NK-92 (cell line): Measurements from ENCODE around the gene TMEM258.

Experiments used
- DNase-seq: peaks from one replicate; lab custom pipeline; 2025; ENCODE audit not compliant: unreplicated experiment; lab: John Stamatoyannopoulos, UW

Gene TMEM258

DNA sequence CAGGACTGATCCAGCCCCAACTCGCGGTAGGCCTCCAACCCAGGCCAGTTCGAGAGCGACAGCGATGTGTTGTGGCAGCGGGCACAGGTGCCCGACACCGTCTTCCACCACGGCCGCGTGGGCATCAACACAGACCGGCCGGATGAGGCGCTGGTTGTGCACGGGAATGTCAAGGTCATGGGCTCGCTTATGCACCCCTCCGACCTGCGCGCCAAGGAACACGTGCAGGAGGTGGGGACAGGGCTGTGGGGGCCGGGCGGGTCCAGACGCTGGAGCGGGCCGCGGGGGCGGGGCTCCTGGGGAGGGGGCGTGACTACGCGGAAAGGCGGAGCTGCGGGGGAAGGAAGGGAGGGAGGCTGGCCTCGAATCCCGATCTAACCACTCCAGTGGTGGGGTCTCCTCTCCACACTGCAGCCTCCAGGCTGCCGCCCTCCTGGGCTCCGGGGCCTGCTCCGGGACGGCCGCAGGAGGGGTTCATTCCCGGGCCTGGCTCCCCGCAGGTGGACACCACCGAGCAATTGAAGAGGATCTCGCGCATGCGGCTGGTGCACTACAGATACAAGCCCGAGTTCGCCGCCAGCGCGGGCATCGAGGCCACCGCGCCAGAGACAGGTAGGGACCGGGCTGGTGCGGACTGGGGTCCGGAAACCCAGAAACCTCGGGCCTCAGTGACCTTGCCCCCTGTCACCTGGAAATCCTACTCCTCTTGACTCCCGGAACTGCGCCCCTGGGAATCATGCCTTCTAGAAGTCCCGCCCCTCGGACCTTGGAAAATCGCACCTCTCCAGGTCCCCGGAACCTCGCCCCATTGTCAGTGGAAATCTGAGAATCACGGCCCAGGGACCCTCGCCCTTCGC, 14.9 kb downstream of the TMEM258 start:
- no peak for DNase-seq

DNA sequence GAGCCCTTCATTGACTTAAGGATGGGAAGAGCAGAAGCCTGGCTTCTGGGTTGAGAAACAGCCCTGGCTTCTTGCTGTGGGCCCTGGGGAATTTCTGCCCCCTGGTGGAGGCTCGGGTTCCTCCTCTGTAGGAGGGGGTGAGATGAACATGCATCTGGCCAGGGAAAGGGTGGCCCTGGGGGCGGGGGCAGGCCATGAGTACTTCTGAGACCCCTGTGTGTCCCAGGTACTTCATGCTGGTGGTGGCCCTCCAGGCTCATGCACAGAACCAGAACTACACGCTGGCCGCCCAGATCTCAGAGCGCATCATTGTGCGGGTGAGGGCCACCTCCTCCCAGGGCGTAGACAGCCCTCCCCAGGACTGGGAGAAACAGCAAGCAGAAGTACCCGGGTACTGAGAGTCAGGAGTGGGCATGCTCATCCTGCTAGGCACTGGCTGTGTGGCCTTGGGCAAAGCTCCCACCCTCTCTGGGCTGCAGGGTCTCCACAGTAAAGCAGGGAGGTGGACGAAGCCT, 15.8 kb downstream of the TMEM258 start:
- no peak for DNase-seq

DNA sequence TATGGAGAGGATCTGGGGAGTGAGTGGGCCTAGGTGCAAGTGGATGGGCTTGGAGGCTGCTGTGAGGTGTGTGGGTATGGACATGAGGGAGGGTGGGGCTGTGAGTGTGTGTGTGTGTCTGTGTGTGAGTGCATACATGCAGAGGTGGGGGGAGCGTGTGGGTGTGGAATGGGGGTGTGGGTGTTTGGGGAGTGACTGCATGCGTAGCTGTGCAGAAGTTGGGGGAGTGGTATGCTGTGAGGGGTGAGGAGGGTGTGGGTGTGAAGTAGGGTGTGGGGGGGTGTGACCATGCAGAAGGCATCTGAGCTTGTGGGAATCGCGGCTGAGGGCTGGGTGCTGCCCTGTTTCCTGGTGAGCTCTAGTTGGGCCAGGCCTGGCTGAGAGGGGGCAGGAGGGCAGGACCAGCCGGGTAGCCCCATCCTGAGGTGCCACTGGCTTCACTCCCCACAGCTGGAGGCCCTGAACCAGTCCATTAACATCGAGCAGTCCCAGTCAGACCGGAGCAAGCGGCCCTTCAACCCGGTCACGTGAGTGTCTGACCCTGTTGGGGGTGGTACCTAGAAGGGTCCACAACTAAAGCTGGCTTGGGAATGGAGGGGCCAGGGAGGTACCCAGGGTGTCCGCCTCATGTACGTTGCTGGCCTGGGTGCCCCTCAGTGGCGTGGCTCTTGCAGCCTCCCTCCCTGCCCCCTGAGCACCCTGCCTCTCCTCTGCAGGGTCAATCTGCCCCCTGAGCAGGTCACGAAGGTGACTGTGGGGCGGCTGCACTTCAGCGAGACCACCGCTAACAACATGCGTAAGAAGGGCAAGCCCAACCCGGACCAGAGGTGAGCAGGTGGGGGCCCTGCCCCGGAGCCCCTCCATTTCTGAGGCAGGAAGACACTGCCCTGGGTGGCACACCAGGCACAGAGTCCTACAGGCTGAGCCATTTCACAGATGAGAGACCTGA, 16.5 kb downstream of the TMEM258 start:
- no peak for DNase-seq

DNA sequence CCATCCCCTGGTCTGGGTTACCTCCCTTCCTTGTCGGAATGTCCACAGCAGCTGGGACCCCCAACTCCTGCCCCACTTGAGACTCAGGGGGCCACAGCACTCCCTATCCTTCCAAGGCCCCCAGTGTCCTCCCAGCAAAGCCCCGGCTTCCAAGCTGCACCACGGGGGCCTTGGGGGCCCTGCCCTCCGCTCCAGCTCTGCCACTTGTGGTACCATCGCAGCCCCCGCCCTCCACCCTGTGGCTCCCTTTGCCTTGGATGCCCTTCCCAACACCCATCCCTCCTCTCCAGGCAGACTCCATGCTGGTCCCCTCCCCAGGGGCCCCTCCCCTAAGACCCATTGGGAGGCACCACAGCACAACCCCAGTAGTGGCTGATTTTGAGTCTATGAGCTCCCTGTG, 17.3 kb downstream of the TMEM258 start:
- no peak for DNase-seq

DNA sequence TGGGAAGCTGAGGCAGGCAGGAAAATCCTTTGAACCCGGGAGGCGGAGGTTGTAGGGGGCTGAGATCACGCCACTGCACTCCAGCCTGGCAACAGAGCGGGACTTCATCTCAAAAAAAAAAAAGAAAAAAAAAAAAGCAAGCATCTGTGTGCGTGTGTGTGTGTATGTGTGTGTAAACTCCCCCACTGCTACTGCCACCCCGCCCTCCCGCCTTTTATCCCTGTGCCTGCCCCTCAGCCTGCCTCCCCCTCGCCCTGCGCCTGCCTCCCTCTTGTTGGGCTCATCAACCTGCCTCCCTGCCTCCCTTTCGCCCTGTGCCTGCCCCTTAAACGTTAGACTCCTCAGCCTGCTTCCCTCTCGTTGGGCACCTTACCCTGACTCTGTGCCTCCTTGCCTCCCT, 18.0 kb downstream of the TMEM258 start:
- DNase-seq = no peak

DNA sequence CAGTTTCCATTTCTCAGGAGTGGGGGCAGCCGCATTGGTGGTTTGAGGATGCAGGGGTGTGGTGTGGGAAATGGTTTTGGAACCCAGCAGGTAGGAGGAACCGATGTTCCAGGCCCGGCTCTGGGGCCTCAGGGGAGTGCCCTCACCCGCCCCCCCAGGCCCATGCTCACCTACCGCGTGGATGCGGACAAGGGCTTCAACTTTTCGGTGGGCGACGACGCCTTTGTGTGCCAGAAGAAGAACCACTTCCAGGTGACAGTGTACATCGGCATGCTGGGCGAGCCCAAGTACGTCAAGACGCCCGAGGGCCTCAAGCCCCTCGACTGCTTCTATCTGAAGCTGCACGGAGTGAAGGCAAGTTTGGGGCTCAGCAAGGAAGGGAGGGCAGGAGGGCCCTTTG, 18.6 kb downstream of the TMEM258 start:
- no peak for DNase-seq

DNA sequence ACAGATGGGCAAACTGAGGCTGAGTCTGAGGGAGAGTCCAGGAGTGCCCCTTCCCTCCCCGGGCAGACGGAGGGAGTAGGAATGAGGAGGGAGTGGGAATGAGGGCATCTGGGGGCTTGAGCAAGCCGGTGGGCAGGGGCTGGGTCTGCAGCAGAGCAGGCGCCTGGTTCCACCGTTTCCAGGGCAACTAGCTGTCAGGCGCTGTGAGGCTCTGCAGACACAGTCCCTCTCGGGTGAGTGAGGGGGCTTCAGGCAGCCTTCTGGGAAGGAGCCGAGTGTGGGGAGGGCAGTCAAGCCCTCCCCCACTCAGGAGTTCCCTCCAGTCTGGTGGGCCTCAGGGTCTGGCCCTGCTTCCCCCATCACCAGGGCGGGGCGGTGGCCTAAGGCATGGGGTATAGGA, 19.0 kb downstream of the TMEM258 start:
- no peak for DNase-seq

DNA sequence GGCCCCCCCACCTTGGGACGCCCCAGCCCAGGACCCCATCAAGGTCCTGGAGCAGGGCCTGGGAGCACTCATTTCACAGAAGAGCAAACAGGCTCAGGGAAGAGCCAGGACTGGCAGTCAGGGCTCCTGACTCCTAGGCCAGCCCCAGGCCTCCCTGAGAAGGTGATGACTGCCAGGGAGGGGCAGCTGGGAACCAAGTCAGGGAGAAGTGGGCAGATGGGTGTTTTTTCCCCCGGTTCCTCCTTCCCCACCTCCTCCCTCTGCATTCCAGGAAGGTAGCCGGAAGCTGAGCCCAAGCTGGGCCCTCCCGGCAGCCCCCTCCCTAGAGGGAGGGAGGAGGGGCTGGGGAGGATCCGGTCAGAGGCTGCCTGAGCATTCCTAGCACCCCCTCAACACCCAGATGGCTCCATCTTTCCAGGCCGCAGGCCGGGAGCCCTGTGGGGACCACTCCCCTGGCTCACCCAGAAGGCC, 20.4 kb downstream of the TMEM258 start:
- no peak for DNase-seq

DNA sequence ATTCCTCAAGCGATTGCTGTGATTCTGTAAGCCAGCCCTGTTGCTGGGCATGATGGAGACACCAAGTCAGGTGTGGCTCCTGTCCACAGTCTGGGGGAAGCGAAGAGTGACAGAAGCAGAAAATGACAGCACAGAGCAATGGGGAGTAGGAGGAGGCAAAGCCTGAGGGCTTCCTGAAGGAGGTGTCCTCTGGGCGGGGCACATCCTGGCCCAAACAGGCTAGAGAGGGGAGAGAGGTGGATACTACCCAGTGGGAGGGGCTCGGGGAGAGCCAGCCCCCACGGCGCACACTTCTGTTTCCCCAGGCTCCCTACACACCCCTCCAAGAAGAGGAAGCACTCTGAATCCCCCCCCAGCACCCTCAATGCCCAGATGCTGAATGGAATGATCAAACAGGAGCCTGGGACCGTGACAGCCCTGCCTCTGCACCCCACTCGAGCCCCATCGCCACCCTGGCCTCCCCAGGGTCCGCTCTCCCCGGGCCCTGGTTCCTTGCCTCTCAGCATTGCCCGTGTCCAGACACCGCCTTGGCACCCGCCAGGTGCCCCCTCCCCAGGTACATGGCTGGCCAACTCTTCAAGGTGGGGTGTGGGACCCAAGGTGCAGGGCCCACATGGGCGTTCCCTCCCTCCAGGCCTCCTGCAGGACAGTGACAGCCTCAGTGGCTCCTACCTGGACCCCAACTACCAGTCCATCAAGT, 21.1 kb downstream of the TMEM258 start:
- DNase-seq = no peak

DNA sequence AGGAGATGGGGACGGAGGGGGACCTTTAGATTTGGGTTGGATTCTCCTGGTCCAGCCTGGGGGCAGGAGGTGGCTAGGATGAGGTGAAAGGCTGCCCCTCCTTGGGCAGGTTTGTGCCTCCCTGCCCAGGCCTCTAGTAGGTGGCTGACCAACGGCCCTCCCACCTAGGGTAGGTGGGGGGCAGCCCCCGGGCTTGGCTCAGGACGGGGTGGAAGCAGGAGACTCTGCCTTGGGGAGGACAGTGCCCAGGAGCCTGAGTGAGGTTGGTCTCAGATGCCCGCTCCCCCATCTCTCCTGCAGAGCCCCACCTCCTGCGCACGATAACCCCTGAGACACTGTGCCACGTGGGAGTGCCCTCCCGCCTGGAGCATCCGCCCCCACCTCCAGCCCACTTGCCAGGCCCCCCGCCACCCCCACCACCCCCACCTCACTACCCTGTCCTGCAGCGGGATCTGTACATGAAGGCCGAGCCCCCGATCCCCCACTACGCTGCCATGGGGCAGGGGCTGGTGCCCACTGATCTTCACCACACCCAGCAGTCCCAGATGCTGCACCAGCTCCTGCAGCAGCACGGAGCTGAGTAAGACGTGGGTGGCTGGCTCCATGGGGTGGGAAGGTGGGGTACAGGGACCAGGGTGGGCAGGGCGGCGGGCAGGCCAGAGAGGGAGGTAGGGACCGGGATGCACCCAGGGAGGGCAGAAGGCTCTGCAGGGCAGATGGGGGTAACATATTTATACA, 22.3 kb downstream of the TMEM258 start:
- DNase-seq = no peak

DNA sequence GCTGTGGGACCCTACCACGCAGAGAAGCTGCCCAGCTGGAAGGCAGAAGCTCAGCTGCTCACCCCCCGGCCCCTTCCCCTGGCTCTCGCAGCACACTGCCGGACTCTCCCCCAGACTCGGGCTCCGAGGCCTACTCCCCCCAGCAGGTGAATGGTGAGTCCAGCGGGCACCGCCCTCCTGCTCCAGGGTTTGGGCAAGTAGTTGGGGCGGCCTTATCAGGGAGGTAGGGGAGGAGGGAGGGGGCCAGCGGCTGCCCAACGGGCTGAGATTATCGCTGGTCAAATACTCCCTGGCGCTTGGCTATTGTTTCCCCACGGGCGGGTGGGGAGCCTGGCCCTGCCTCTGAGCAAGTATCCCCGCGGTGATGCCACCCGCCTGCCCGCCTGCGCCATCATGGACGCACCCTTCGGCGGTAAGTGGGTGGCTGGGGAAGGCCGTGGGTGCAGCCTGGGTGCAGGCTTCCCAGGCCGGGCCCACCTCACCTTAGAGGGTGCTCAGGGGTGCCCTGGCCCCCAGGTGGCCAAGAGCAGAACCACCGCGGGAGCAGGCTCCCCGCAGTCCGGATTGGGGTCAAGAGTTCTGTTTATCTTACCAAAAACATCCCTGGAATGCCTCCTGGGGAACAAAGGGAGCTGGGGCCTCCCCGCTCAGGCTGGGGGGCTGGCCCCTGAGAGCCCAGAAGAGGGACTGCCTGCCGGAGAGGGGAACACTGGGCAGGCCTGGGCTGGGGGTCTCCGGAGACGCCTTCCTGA, 23.1 kb downstream of the TMEM258 start:
- DNase-seq = no peak

DNA sequence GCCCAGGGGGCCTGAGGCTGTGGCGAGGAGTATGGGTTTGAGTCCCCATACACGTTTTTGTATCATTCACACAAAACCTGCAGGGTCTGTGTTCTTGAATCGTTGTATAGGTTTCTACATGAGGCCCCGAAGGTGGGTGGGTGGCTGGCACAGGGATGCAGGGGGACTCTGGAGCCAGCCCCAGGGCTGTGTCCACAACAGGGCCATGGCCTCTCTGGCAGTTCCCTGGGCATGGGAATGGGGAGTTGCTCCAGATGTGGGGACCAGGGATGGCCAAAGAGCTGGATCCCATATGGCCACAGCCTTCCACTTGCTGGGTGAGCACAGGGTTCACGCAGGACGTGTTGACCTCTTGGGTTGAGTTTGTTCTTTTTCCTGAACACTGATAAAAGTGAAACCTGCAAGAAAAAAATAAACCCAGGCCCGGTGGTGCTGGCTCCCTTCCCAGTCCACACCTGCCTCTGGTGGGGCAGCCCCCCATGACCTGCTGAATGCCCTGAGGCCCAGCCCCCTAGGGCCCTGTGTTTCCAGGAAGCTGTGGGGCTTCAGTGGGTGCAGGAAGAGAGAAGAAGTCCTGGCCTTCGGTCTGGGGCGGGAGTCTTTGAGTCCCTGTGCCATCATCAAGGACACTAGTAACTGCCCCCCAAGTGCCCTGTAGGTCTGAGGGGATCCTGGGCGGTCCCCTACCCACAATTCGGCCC, 23.9 kb downstream of the TMEM258 start:
- DNase-seq = no peak

DNA sequence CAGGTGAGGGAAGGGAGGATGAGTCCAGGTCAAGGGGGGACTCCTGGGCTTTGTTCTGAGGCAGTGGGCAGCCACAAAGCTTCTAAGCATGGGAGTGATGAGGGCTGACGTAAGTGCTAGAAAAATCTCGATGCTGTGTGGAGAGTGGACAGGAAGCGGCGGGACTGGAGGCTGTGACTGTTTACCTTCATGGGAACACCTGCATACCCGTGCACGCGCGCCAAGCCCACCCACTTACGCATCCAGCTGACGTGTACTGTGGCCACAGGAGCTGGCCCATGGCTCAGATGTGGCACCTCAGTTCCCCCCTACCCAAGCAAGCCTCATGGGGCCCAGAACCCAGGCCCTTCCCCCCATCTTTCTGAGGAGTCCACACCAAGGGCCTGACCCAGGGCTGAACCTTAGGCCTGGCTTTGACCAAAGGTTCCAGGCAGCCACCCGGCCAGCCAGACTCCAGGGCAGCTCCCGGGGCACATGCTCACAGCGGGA, 26.0 kb downstream of the TMEM258 start:
- DNase-seq = no peak

DNA sequence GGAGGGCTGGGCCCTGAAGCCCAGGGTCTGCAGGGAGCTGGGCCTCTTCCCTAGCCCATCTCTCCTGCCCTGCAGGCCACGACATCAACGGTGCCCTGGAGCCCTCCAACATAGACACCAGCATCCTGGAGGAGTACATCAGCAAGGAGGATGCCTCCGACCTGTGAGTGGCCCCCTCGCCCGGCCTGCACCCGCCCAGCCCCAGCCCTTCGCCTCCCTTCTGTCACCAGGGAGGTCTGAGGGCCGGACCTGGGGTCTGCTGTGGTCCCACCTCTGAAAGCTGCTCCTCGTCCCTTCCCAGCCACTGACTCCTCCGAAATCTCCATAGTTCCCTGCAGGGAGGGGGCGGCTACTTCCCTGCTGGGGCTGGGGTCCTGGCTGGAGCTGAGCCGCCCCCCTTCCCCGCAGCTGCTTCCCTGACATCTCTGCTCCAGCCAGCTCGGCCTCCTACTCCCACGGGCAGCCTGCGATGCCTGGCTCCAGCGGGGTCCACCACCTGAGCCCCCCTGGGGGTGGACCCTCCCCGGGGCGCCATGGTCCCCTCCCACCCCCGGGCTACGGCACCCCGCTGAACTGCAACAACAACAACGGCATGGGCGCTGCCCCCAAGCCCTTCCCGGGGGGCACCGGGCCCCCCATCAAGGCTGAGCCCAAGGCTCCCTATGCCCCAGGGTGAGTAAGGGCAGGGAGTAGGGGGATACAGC, 26.7 kb downstream of the TMEM258 start:
- DNase-seq = no peak

DNA sequence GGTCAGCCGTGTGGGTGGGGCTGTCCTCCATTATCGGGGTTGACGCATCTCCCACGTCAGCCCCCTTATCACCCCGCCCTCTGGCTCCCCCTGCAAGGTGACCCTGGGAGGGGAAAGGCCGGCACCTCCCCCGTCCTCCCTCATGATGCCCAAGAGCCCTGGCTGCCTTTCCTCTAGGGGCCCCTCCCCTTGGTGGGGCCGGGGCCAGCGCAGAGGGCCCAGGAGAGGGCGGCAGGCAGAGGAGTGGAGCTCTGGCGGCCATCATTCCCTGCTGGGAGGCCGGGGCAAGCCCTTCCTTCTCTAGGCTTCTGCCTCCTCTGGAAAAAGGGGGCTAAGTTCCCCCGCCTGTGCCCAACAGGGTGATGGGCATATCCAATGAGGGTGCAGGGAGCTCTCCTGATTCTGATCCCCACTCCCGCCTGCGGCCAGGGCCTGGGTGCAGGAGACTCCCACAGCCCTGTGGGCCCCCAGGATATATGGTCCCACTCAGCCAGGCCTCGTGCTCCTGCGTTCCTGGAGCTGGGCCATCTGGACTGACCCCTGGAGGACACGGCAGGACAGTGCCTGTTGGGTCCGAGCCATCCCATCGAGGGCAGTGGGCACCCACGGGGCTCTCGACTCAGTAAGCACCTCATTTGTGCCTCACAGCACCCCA, 27.7 kb downstream of the TMEM258 start:
- DNase-seq = no peak

DNA sequence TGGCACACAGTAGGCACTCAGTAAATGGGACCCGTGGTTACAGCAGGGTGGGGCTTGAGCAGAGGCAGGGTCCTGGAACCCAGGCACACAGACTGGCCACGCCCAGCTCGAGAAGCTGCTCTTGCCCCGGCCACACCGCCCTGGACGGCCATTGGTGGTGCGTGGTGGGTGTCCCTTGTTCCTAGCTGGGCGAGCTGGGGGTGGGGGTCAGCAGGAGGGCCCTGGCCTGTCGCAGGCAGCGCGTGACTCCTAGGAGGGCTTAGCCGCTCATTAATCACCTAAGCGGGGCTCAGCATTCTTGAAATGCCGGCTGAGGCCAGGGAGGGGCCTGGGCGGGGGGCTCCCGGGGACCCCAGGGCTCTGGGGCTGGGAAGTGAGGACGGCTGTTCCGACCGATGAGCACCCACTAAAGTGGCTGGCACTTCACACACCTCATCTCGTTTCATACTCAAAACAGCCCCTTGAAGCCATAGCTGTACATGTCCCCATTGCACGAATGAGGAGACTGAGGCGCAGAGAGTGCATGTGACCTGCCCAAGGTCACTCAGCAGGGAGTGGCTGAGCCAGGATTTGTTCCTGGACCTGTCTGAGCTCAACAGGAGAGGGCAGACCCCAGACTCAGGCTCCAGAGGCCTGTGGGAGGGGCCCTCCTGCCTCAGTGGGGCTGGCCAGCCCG, 28.3 kb downstream of the TMEM258 start:
- DNase-seq = no peak

DNA sequence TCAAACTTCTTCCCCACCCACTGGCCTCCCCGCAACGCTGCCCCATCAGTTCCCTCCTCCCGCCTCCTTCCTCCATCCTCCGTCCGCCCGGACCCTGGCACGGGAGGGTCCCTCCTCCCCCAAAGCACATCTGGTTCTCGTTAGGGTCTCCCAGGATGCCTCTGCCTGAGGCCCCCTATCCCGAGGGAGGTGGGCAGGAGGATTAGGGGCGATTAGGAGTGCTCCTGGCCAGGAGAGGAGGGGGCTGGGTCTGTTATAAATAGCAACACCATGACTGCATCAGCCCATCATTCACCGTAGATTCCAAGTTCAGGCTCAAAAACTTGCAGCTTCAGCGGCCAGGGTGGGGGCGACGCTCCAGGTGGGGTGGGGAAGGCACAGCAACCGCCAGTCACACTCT, 29.6 kb downstream of the TMEM258 start:
- DNase-seq = no peak
